Endothelial cell of umbilical vein (primary cell): Measurements from ENCODE around the gene RAB8B.

Experiments
- CTCF ChIP-seq, 2 donors: IDR thresholded peaks; 1 replicate in 1 of 2; 2 replicates in 1 of 2; pipeline ENCODE4 v1.5.1; 2011; ENCODE audit warnings: low read length in 2 of 2, mild to moderate bottlenecking in 2 of 2, moderate library complexity in 2 of 2, control low read depth in 1 of 2, inconsistent platforms in 1 of 2, low read depth in 1 of 2; ENCODE audit not compliant: insufficient read depth in 1 of 2; ENCODE audit errors: extremely low read depth in 1 of 2
- EZH2 ChIP-seq: IDR thresholded peaks from 2 replicates; pipeline ENCODE4 v1.6.1; 2012; ENCODE audit warnings: borderline replicate concordance, low read depth, mild to moderate bottlenecking, moderate library complexity, low read length, inconsistent platforms; ENCODE audit not compliant: severe bottlenecking
- GATA2 ChIP-seq: IDR thresholded peaks from 2 replicates; pipeline ENCODE4 v1.7.0; 2011; ENCODE audit warnings: low read depth, mild to moderate bottlenecking, moderate library complexity, mixed read lengths, low read length; ENCODE audit not compliant: insufficient read length, insufficient read depth
- JUN ChIP-seq: IDR thresholded peaks from 2 replicates; pipeline ENCODE4 v1.6.1; 2011; ENCODE audit warnings: borderline replicate concordance, low read depth; ENCODE audit not compliant: insufficient read length, insufficient read depth
- MAX ChIP-seq: IDR thresholded peaks from 2 replicates; pipeline ENCODE4 v1.6.1; 2011; ENCODE audit not compliant: insufficient read depth, insufficient read length
- MYC ChIP-seq: IDR thresholded peaks from one replicate; pipeline ENCODE4 v1.6.1; 2011; ENCODE audit warnings: mild to moderate bottlenecking, low read depth, low read length
- POLR2A ChIP-seq: IDR thresholded peaks from 2 replicates; pipeline ENCODE4 v1.6.1; 2012; ENCODE audit warnings: low read depth, mild to moderate bottlenecking, control low read depth, low read length
- POLR2AphosphoS5 ChIP-seq: IDR thresholded peaks from 2 replicates; pipeline ENCODE4 v1.6.1; 2012; ENCODE audit warnings: low read depth, mild to moderate bottlenecking, control low read depth, low read length, moderate library complexity; ENCODE audit not compliant: insufficient read depth

GRCh38 chr15:63203451-63204090, 14.2 kb downstream of the RAB8B start:
- TF ChIP-seq CTCF (IDR thresholded peaks at IDR 0.05; ENCODE audit: extremely low read depth in 1 of 2, insufficient read depth in 1 of 2, low read depth in 1 of 2, low read length in 2 of 2) = no peak
- no peak for TF ChIP-seq POLR2A
- TF ChIP-seq MYC = no peak
- no peak for TF ChIP-seq POLR2AphosphoS5
- TF ChIP-seq EZH2 = no peak
- TF ChIP-seq JUN = no peak
- no peak for TF ChIP-seq MAX
- TF ChIP-seq GATA2 = no peak
